IPS-15b (cell line): ENCODE results near the gene NTN4.

Experiments
- H3K27me3 ChIP-seq: one replicate; pipeline ENCODE4 v1.6.1; 2013; ENCODE audit warnings: low read length; ENCODE audit not compliant: control insufficient read depth, insufficient read depth
- H3K36me3 ChIP-seq: one replicate; pipeline ENCODE4 v1.6.1; 2013; ENCODE audit warnings: low read length; ENCODE audit not compliant: control insufficient read depth, insufficient read depth
- H3K4me1 ChIP-seq: one replicate; pipeline ENCODE4 v1.6.1; 2013; ENCODE audit warnings: mild to moderate bottlenecking, low read length; ENCODE audit not compliant: control insufficient read depth, insufficient read depth
- H3K4me3 ChIP-seq: one replicate; pipeline ENCODE4 v1.5.1; 2013; ENCODE audit warnings: low read depth, low read length
- H3K9ac ChIP-seq: one replicate; pipeline ENCODE4 v1.6.1; 2013; ENCODE audit warnings: low read depth, mild to moderate bottlenecking, low read length
- H3K9me3 ChIP-seq: one replicate; pipeline ENCODE4 v1.6.1; 2013; ENCODE audit warnings: mild to moderate bottlenecking, low read length; ENCODE audit not compliant: control insufficient read depth, insufficient read depth

NTN4 gene

DNA sequence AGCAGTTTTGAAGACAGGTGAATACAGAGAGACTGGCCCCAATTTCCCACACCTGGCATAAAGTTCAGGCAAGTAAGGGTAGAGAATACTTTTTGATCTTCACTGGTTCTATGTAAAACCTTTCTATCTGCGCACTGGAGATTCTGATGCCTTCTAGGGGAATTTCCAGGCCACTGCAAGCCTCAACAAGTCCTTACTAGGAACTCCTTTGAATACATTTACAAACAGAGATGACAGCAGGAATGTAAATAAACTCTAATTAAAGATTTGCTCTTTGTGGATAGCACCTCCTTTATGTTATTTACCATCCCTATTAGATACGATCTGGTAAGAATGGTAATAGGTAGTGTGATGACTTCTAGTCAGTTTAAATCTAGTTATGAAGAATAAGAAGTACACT is 69.2 kb downstream of the NTN4 start:
- Histone ChIP-seq H3K4me3 (no peak overlapping the region), H3K9ac (no peak overlapping the region), H3K27me3 (no peaks in the 10 kb centered on the region), H3K4me1 (peaks cover 8% of the 10 kb centered on the region), H3K36me3 (no peaks in the 10 kb centered on the region), H3K9me3 (no peaks in the 10 kb centered on the region)

DNA sequence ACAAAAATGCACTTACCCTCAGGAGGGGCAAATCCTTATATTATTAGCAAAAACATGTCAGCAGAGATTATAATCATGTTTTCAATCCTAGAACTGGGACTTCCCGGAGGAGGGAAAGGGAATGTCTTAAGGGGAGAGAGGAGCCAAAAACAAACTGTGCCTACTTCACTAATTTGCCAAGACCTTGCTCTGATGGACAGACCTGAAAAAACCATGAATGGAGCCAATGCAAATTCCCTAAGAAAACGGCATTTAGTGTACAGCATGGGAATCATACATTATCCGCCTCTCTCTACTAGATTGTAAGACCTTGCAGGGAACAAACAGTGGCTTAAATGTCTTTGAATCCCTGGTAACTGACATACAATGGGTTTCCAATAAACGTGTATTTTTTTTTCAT is 70.4 kb downstream of the NTN4 start:
- no peak overlapping the region for H3K9ac ChIP-seq
- no peaks in the 10 kb centered on the region for H3K36me3 ChIP-seq
- no peaks in the 10 kb centered on the region for H3K9me3 ChIP-seq
- H3K4me3 ChIP-seq = no peak overlapping the region
- H3K27me3 ChIP-seq = no peaks in the 10 kb centered on the region
- H3K4me1 ChIP-seq = peaks cover 8% of the 10 kb centered on the region

DNA sequence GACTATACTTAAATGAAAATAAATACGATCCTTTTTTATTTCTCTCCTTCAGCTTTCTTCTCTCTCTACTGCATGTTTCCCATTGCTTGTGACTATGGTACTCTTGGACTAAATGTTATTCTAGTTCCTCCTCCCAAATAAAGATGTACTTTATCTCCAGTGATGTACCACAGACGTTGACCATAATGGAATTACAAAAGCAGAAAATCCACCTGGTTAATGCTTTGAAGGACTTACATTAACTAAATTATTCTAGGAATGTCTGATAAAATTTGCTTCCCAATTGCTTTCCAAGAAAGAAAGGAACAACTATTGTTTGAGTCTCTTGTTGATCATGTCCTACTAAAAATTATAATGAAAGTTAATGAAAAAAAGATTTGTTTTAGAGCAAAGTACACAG is 71.8 kb downstream of the NTN4 start:
- no peaks in the 10 kb centered on the region for H3K27me3 ChIP-seq
- peaks cover 8% of the 10 kb centered on the region for H3K4me1 ChIP-seq
- H3K36me3 ChIP-seq = no peaks in the 10 kb centered on the region
- no peak overlapping the region for H3K9ac ChIP-seq
- no peak overlapping the region for H3K4me3 ChIP-seq
- H3K9me3 ChIP-seq = no peaks in the 10 kb centered on the region

- Histone ChIP-seq H3K9me3 (no peaks in the 10 kb centered on the region), H3K4me3 (no peak overlapping the region), H3K4me1 (peaks cover 8% of the 10 kb centered on the region), H3K27me3 (no peaks in the 10 kb centered on the region), H3K9ac (no peak overlapping the region), H3K36me3 (no peaks in the 10 kb centered on the region)
Measured at GRCh38 chr12:95718006-95718431, 72.5 kb downstream of the NTN4 start.

DNA sequence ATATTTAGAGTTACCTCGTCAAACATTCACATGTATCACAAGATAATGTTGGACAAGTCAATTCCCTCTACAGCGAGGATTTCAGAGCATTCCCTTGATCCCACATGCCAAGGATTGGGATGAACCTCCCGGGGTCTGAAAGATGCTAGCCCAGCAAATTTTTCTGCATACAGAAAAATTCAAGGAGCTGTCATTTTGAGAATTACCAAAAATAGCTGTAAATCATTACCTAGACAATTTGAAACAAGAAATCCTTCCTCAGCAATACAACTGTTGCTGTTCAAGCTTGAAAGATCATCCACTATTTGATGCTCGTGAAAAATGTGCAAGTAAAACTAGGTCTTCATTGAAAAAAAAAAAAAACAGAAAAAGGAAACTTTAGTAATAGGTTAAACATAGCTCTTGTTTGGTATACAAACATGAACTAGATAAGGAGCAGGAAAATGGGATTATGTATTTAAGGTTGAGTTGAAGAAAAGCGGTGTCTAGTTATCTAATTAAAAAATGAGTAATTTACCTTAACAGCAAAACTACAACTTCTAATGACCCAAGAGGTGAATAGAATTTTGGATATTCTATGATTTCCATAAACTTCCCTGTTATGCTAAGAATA is 73.1 kb downstream of the NTN4 start:
- H3K27me3 ChIP-seq = no peaks in the 10 kb centered on the region

DNA sequence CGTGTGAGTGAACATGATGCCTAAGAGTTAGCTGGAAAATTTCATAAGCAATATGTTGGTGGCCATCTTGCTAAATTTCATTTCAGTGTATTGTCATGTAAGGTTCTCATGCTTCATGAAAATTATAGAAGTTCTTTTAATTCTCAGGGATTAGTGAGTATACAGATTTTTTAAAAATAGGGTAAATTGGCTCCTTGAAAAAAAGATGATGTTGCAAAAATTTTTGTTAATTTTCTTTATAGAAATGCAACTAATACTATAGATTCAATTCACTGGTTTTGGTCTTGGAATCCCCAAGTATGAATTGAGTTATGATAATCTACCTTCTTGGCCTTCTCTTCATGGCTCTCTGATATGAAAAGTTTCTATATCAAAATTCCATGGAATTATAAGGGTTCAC is 75.4 kb downstream of the NTN4 start:
- Histone ChIP-seq H3K4me1 (peaks cover 3% of the 10 kb centered on the region), H3K9me3 (no peaks in the 10 kb centered on the region), H3K4me3 (no peak overlapping the region), H3K36me3 (no peaks in the 10 kb centered on the region), H3K27me3 (no peaks in the 10 kb centered on the region), H3K9ac (no peak overlapping the region)

More for the DNA sequence above, 73.1 kb downstream of the NTN4 start:
- Histone ChIP-seq H3K36me3 (no peaks in the 10 kb centered on the region), H3K4me3 (no peak overlapping the region), H3K9me3 (no peaks in the 10 kb centered on the region), H3K9ac (no peak overlapping the region), H3K4me1 (peaks cover 8% of the 10 kb centered on the region)

DNA sequence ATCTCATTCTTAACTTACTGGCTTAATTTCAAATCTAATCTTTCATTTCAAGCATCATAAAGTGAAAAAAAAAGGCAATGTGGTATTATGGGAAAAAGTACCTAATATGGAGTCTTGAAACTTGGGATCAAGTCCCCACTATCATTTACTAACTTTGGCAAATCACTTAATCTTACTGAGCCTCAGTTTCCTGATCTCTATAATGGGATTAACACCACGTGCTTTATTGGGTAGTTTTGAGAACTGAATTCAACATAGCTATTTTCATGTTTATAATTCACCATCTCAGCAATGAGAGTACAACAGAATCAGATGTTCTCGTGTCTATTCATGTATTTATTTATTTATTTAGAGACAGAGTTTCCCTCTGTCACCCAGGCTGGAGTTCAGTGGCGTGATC is 78.3 kb downstream of the NTN4 start:
- Histone ChIP-seq H3K4me3 (no peak overlapping the region), H3K4me1 (no peaks in the 10 kb centered on the region), H3K36me3 (no peaks in the 10 kb centered on the region), H3K27me3 (no peaks in the 10 kb centered on the region), H3K9me3 (no peaks in the 10 kb centered on the region), H3K9ac (no peak overlapping the region)

DNA sequence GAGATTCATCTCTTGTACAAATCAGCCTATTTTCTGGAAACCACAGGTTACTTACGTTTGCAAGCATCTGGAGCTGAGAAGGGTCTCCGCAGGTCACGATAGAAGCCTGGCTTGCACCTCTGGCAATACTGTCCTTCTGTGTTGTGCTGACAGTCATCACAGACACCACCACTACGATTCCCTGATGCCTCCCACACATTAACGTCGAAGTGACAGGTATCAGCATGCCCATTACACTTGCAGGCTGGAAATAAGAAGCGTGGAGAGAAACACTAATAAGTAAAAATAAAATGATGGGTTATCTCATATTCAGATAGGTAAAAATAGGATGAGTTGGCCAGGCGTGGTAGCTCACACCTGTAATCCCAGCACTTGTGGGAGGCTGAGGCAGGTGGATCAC is 80.2 kb downstream of the NTN4 start:
- Histone ChIP-seq H3K27me3 (no peaks in the 10 kb centered on the region), H3K9me3 (no peaks in the 10 kb centered on the region), H3K9ac (no peak overlapping the region), H3K4me1 (peaks cover 5% of the 10 kb centered on the region), H3K36me3 (no peaks in the 10 kb centered on the region), H3K4me3 (no peak overlapping the region)

- Histone ChIP-seq H3K27me3 (no peaks in the 10 kb centered on the region), H3K36me3 (no peaks in the 10 kb centered on the region), H3K9me3 (no peaks in the 10 kb centered on the region)
Measured at GRCh38 chr12:95709152-95709551, 81.4 kb downstream of the NTN4 start.

DNA sequence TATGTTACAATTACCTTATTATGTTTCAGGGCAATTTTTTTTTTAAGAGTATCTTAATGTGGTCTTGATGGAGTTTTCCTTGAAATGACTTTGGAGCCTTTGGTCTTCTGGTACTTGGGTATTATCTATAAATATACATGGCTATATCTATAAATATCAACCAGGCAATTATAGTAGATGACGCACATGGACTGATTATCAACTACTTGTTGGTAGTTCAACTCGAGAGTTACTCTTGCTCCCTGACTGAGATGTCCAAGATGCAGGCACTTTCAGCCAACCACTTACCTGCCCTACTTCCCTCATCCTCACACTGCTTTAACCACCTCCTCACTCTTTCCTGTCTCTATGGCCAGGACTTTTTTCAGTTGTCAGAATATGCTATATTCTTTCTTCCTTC is 85.4 kb downstream of the NTN4 start:
- Histone ChIP-seq H3K9me3 (no peaks in the 10 kb centered on the region), H3K4me1 (peaks cover 5% of the 10 kb centered on the region), H3K36me3 (no peaks in the 10 kb centered on the region), H3K4me3 (no peak overlapping the region), H3K9ac (no peak overlapping the region), H3K27me3 (no peaks in the 10 kb centered on the region)

More at GRCh38 chr12:95709152-95709551, 81.4 kb downstream of the NTN4 start:
- no peak overlapping the region for H3K4me3 ChIP-seq
- H3K4me1 ChIP-seq = peaks cover 5% of the 10 kb centered on the region
- H3K9ac ChIP-seq = no peak overlapping the region

- Histone ChIP-seq H3K36me3 (no peaks in the 10 kb centered on the region), H3K4me3 (no peak overlapping the region), H3K4me1 (peaks cover 5% of the 10 kb centered on the region), H3K9ac (no peak overlapping the region), H3K27me3 (no peaks in the 10 kb centered on the region), H3K9me3 (no peaks in the 10 kb centered on the region)
Measured at GRCh38 chr12:95703986-95704385, 86.6 kb downstream of the NTN4 start.

- no peaks in the 10 kb centered on the region for H3K9me3 ChIP-seq
Measured at GRCh38 chr12:95701722-95702418, 88.7 kb downstream of the NTN4 start.

More at GRCh38 chr12:95701722-95702418, 88.7 kb downstream of the NTN4 start:
- peaks cover 3% of the 10 kb centered on the region for H3K4me1 ChIP-seq
- H3K36me3 ChIP-seq = no peaks in the 10 kb centered on the region
- no peak overlapping the region for H3K9ac ChIP-seq
- no peak overlapping the region for H3K4me3 ChIP-seq
- H3K27me3 ChIP-seq = no peaks in the 10 kb centered on the region
